IPS-18a (cell line): ENCODE results near the gene GSDME.

ENCODE experiments used
- H3K27ac ChIP-seq: one replicate; pipeline ENCODE4 v1.5.1; 2013; ENCODE audit warnings: low read length
- H3K27me3 ChIP-seq: one replicate; pipeline ENCODE4 v1.6.1; 2013; ENCODE audit warnings: mild to moderate bottlenecking, low read length; ENCODE audit not compliant: control insufficient read depth, insufficient read depth
- H3K36me3 ChIP-seq: one replicate; pipeline ENCODE4 v1.6.1; 2013; ENCODE audit warnings: low read depth, low read length; ENCODE audit not compliant: control insufficient read depth
- H3K4me1 ChIP-seq: one replicate; pipeline ENCODE4 v1.6.1; 2013; ENCODE audit warnings: low read depth, low read length; ENCODE audit not compliant: control insufficient read depth
- H3K4me3 ChIP-seq: one replicate; pipeline ENCODE4 v1.5.1; 2013; ENCODE audit warnings: low read length
- H3K9ac ChIP-seq: one replicate; pipeline ENCODE4 v1.6.1; 2013; ENCODE audit warnings: mild to moderate bottlenecking, low read length, moderate library complexity
- H3K9me3 ChIP-seq: one replicate; pipeline ENCODE4 v1.6.1; 2013; ENCODE audit warnings: low read depth, low read length; ENCODE audit not compliant: control insufficient read depth

The GSDME gene

GRCh38 chr7:24717247-24717622 lies 40.0 kb downstream of the GSDME start:
- Histone ChIP-seq H3K4me1 (no peaks in the 10 kb centered on the region), H3K4me3 (no peak overlapping the region), H3K27me3 (no peaks in the 10 kb centered on the region), H3K9me3 (no peaks in the 10 kb centered on the region), H3K36me3 (no peaks in the 10 kb centered on the region), H3K9ac (no peak overlapping the region), H3K27ac (no peak overlapping the region)

- Histone ChIP-seq H3K27me3 (no peaks in the 10 kb centered on the region), H3K36me3 (no peaks in the 10 kb centered on the region), H3K9ac (no peak overlapping the region), H3K4me3 (no peak overlapping the region), H3K9me3 (no peaks in the 10 kb centered on the region), H3K4me1 (no peaks in the 10 kb centered on the region), H3K27ac (no peak overlapping the region)
Observed at GRCh38 chr7:24716480-24717246, 40.6 kb downstream of the GSDME start.

GRCh38 chr7:24715661-24716479 lies 41.4 kb downstream of the GSDME start:
- H3K9ac ChIP-seq, result no peak overlapping the region
- H3K4me1 ChIP-seq, result no peaks in the 10 kb centered on the region
- no peaks in the 10 kb centered on the region for H3K9me3 ChIP-seq
- no peaks in the 10 kb centered on the region for H3K36me3 ChIP-seq
- no peak overlapping the region for H3K4me3 ChIP-seq
- no peak overlapping the region for H3K27ac ChIP-seq
- H3K27me3 ChIP-seq, result no peaks in the 10 kb centered on the region

- no peak overlapping the region for H3K9ac ChIP-seq
- no peaks in the 10 kb centered on the region for H3K4me1 ChIP-seq
- H3K27me3 ChIP-seq, result no peaks in the 10 kb centered on the region
- no peaks in the 10 kb centered on the region for H3K36me3 ChIP-seq
- H3K27ac ChIP-seq, result no peak overlapping the region
- no peak overlapping the region for H3K4me3 ChIP-seq
- H3K9me3 ChIP-seq, result no peaks in the 10 kb centered on the region
Observed at GRCh38 chr7:24715171-24715570, 42.1 kb downstream of the GSDME start.

GRCh38 chr7:24714676-24715010 lies 42.6 kb downstream of the GSDME start:
- H3K27me3 ChIP-seq, result no peaks in the 10 kb centered on the region
- H3K9ac ChIP-seq, result no peak overlapping the region
- no peaks in the 10 kb centered on the region for H3K4me1 ChIP-seq
- H3K36me3 ChIP-seq, result no peaks in the 10 kb centered on the region
- H3K4me3 ChIP-seq, result no peak overlapping the region
- no peaks in the 10 kb centered on the region for H3K9me3 ChIP-seq
- no peak overlapping the region for H3K27ac ChIP-seq

- Histone ChIP-seq H3K27ac (no peak overlapping the region), H3K9me3 (no peaks in the 10 kb centered on the region), H3K9ac (no peak overlapping the region), H3K36me3 (no peaks in the 10 kb centered on the region), H3K27me3 (no peaks in the 10 kb centered on the region), H3K4me3 (no peak overlapping the region), H3K4me1 (no peaks in the 10 kb centered on the region)
Observed at GRCh38 chr7:24713850-24714675, 43.2 kb downstream of the GSDME start.

GRCh38 chr7:24713039-24713793 lies 44.0 kb downstream of the GSDME start:
- H3K27ac ChIP-seq, result no peak overlapping the region
- no peaks in the 10 kb centered on the region for H3K27me3 ChIP-seq
- H3K36me3 ChIP-seq, result no peaks in the 10 kb centered on the region
- no peak overlapping the region for H3K9ac ChIP-seq
- H3K9me3 ChIP-seq, result no peaks in the 10 kb centered on the region
- no peaks in the 10 kb centered on the region for H3K4me1 ChIP-seq
- no peak overlapping the region for H3K4me3 ChIP-seq

- H3K9me3 ChIP-seq, result no peaks in the 10 kb centered on the region
Observed at GRCh38 chr7:24709585-24710360, 47.5 kb downstream of the GSDME start.

GRCh38 chr7:24709051-24709450 lies 48.2 kb downstream of the GSDME start:
- H3K27me3 ChIP-seq, result no peaks in the 10 kb centered on the region
- H3K9ac ChIP-seq, result no peak overlapping the region
- H3K4me3 ChIP-seq, result no peak overlapping the region
- no peaks in the 10 kb centered on the region for H3K9me3 ChIP-seq
- H3K36me3 ChIP-seq, result no peaks in the 10 kb centered on the region
- no peaks in the 10 kb centered on the region for H3K4me1 ChIP-seq
- no peak overlapping the region for H3K27ac ChIP-seq

More at GRCh38 chr7:24709585-24710360, 47.5 kb downstream of the GSDME start:
- Histone ChIP-seq H3K4me3 (no peak overlapping the region), H3K9ac (no peak overlapping the region), H3K27me3 (no peaks in the 10 kb centered on the region), H3K36me3 (no peaks in the 10 kb centered on the region), H3K4me1 (no peaks in the 10 kb centered on the region), H3K27ac (no peak overlapping the region)

GRCh38 chr7:24707988-24708615 lies 49.2 kb downstream of the GSDME start:
- no peaks in the 10 kb centered on the region for H3K36me3 ChIP-seq
- no peaks in the 10 kb centered on the region for H3K9me3 ChIP-seq
- H3K9ac ChIP-seq, result no peak overlapping the region
- H3K4me1 ChIP-seq, result no peaks in the 10 kb centered on the region
- H3K27me3 ChIP-seq, result no peaks in the 10 kb centered on the region
- H3K27ac ChIP-seq, result no peak overlapping the region
- H3K4me3 ChIP-seq, result no peak overlapping the region
